Kidney tubule cell (primary cell): ENCODE results near the gene DGKE.
A peak's percentile ranks its signal among the peaks of the same experiment; 100 is the strongest.

Experiments
- DNase-seq: peaks from one replicate; pipeline ENCODE4 v3.0.0-alpha.2; 2018; ENCODE audit warnings: low spot score

Gene DGKE

DNA sequence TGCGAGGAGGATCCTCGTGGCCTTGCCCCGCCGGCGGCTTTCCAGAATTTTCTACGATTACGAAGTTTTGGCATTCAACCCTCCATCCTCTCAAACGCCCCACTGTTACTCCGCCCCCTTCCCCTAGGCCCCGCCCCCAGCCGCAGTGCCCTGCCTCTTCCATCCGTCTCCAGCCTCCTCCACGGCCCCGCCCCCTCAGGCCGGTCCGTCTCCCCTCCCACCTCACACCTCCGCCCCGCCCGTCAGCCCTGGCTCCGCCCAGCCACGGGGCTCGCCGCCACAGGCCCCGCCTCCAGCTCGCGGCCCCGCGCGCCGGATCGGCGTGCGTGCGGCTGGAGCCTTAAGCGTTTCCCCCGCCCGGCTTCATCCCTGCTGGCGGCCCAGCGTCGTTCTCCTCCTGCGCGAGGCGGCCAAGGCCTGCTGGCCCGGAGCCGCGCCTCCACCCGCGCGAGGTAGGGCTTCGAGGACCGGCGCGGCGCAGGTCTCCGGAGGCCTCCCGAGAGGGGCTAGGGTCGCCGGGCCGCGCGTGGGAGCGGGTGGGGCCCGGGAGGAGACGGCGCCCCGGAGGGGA is at the start of gene DGKE, which contains the start of gene C17orf67:
DGKE (plus strand) TSS at position 343 of the 571 bp plus-strand sequence. CDS start 645 bp downstream, outside the sequence.
C17orf67 (minus strand) TSS at position 112 of the 571 bp plus-strand sequence. CDS start 18,110 bp downstream, outside the sequence.
- peak; percentile 96 for DNase-seq

DNA sequence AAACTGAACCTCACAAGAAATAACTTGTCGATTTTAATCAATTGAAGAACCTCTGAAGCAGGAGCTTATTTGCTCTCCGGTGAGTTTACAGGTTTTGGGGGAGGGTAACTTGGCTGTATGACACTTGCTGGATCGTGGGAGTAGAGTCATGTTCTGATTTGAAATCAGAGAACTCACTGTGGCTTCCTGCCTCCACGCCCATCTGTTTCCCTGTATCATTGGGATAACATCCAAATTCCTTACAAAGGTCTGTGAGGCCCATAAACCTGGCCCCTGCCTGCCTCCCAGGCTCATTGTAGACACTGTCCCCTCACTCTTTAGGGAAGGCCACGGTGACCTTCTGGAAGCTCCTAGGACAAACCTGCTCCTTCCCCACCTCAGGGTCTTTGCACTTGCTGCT is 48.5 kb upstream of the DGKE start:
- peak; percentile 16 for DNase-seq

GRCh38 chr17:56785997-56786680 is 47.8 kb upstream of the DGKE start:
- no peak for DNase-seq

- peak; percentile 95 for DNase-seq
Measured at GRCh38 chr17:56786989-56787482, 46.9 kb upstream of the DGKE start.

DNA sequence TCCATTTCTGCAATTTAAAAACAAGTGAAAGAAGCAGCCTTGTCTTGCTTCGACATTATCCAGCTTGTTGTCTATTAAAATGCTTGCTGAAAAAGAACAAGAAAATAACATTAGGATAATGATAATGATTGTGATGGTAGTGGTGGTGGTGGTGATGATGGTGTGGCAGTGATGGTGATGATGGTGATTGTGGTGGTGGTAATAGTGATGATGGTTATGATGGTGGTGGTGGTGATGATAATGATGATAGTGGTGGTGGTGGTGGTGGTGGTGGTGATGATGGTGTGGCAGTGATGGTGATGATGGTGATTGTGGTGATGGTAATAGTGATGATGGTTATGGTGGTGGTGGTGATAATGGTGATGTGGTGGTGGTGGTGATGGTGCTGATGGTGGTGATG is 41.7 kb upstream of the DGKE start:
- DNase-seq = no peak

DNA sequence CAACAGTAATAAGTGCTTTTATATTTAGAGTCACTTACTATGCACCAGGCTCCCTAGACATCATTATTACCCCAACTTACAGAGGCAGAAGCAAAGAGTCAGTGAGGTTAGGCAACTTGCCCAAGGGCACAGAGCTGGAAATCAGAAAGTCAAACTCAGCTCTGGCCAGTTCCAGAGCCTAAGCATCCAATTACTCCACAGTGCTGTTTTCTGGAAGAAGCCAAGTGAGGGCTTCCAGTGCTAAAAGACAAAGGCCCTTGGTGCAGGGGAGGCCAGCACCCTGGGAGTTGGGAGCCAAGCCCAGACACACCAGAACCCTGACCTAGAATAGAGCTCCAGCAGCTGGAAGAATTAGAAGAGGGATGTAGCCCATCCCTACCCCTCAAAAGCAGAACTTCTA is 40.4 kb upstream of the DGKE start:
- no peak for DNase-seq

- no peak for DNase-seq
Measured at GRCh38 chr17:56793957-56794356, 40.0 kb upstream of the DGKE start.

GRCh38 chr17:56795221-56795865 is 38.6 kb upstream of the DGKE start:
- DNase-seq = no peak

DNA sequence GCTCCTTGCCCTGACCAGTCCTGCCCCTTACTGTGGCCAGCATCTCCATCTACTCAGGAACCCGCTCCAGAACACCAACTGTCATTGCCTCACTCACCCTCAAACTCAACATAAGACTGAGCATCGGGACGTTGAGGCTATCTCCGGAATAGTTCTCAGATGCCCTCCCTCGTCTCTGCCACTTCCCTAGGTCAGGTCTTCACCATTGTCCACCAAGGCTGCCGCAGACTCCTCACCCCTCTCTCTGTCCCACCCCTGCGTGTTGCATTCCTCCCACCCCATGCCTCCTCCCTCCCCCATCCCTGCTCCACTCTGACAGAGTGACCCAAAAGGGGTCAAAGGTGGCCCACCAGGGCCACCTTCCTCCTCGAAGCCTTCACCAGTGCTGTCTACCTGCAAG is 37.4 kb upstream of the DGKE start:
- DNase-seq = no peak

DNA sequence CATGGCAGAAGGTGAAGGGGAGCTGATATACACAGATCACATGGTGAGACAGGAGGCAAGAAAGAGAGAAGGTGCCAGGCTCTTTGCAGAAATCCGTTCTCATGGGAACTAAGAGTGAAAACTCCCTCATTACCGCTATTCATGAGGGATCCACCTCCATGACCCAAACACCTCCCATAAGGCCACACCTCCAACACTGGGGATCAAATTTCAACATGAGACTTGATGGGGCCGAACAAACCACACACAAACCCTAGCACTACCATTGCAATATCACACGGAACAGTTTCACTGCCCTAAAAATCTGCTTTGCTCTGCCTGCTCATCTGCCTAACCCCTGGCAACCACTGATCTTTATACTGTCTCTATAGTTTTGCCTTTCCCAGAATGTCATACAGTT is 35.0 kb upstream of the DGKE start:
- DNase-seq = peak; percentile 15

DNA sequence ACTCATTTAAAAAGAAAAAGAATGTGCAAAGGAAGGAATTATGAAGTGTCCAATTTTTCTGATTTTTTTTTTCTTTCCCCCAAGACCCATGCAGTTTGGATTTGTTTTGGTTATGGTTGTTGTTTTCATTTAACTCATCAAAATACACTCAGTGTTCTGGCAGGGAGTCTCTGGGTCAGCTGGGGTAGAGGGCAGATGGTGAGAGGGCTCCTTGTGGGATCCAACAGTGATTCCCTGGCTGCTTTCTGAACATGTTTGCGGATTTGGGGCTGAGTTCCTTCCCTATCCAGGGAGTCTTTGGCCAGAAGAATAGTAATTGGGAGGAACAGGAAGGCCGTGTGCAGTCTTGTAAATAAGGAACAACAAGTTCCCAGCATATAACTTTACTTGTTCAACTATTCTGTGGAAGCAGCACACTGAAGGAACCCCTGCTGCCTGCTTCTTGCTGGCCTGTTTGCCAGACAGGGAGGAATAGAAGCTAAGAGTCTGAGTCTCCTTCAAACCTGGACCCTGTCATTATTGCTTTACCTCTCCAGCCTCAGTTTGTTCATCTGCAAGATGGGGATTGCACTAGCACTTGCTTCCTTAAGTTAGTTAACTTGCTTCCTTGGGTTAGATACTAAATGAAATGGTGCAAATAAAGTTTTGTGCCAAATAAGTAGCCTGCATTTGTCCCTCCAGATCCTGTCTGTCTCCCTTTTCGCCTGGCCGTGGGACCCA is 32.3 kb upstream of the DGKE start:
- no peak for DNase-seq

DNA sequence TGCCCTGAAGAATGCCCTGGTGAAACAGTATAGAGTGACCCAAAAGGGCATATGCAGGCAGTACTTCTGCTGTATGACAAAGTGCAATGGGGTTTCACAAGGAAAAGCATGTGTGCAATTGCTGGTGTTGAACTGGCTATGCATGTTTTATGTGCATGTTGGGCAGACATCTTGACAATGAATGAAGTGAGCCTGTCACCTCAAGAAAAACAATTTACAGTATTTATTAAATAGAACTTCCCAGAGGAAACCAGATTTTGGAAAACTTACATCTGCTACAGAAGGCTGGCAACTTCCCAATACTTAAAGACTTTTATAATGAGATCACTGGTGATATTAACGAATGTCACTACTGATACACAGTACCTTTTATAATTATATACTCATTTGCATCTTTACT is 30.9 kb upstream of the DGKE start:
- no peak for DNase-seq

DNA sequence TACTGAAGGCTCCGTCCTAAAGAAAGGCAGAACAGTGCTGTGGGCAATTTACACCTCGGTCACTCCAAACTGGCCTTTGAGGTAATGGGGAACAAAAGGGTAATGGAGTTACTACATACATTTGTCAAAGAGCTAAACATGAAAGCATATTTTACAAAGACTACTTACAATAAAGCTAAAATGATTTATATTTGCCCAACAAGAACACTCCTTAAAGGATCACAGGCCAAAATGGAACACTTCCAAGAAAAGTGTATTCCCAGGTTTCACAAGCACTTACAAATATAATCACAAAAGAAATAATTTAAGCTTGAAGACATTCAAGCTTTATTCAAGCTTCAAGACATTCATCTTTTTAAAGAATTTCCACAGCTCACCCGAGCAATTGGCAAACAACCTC is 29.5 kb upstream of the DGKE start:
- no peak for DNase-seq

DNA sequence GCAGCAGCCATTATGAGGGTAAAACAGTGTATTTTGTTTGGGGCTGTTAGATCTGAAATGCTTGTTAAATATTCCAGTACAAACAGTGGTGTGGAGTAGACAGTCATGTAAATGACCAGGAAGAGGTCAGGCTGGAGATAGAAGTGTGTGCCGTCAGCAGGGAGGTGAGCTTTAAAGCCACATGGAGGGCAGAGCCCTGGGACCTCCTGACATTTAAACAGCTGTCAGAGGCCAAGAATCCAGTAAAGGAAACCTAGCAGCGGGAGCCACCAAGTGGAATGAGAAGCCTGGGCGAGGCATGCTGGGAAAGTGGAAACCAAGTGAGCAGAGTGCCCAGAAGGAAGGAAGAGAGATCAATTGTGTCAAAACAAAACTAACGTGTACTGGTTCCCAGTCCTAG is 27.0 kb upstream of the DGKE start:
- DNase-seq = no peak

GRCh38 chr17:56807723-56808122 is 26.2 kb upstream of the DGKE start:
- no peak for DNase-seq

DNA sequence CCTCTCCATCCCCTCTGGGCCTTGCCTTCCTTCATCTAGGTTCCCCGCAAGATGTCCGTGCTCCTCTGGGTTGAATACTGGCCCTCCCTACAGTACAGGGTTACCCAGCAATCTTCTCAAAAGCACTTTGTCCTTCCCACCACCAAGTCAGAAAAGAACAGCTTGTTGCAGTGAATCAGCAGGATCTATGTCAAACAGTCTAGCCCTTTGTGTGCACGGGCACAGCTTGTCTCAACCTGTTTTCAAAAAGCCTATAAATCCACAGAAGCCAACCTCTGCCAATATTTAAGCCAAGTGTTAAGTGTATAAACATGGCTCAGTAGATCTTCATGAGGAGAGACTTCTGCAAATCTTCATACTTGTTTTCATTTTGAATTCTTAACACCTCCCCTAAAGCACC is 25.4 kb upstream of the DGKE start:
- DNase-seq = no peak

DNA sequence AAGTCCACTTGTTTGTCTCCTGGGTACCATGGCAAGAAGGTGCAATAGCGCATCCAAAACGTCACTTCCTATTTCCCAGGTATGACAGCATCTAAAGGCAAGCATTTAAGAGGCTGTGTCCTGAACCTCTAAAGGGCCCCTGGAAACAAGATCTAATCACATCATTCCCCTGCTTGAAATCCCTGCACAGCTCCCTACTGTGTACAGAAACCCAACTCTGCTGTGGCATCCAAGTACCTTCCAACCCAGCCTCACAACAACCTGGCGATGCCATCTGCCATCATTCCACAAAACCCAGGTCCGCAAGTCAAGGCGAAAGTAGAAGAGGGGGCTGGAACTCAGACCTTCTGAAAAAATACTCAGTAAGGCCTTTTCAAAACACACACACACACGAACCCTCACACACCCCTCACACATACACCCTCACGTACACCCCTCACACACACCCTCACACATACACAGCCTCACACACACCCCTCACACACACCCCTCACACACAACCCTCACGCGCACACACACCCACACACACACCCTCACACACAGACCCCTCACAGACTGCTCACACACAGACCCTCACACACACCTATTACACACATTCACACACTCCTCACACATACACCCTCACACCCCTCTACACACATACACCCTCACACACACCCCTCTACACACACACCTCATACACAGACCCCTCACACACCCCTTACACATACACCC is 24.7 kb upstream of the DGKE start:
- DNase-seq = no peak

DNA sequence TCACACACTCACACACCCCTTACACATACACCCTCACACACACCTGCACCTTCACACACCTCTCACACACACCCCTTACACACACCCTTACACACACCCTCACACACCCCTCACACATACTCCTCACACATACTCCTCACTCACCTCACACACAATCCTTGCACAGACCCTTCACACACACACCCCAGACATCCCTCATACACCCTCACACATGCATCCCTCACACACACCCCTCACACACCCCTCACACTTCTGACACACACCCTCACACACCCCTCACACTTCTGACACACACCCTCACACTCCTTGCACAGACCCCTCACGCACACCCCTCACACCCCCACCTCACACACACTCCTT is 24.2 kb upstream of the DGKE start:
- DNase-seq = no peak

GRCh38 chr17:56810343-56810742 is 23.6 kb upstream of the DGKE start:
- DNase-seq = no peak

DNA sequence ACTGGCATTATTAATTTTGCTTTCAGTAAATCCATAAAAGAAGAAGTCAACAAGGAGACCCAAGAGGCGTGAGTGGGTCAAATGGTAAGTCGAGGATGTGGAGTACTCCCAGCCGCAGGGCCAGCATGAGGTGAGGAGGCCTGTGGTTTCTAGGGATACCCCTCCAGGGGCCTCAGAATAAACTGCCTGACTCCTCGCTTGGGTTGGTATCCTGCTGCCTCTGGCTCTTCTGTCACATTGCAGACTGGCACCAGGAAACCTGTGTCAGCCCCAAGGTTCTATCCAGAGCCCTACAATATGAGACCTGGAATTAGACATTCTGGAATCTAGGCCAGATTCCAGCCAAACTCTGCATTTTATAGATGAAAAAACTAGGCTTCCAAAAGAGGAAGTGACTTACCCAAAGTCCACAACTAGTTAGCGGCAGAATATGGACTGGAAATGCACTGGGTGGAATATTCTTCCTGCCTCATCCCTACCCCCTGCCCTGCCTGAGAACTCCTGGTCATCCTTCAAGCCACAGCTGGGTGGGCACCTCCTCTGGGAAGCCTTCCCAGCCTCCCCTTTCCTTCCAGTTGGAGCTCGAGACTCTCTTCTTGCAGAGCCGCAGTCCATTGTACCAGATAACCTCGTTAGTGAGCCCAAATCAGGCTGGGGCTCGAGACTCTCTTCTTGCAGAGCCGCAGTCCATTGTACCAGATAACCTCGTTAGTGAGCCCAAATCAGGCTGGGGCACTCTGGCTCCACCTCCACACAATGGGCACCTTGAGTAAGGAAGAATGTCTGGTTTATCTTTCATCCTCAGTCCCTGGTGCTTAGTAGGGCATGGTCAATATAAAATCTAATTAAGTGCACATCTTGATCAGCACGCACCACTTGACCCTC is 22.8 kb upstream of the DGKE start:
- DNase-seq = no peak

GRCh38 chr17:56812901-56813388 is 21.0 kb upstream of the DGKE start:
- no peak for DNase-seq
